ENCODE data around the gene GFRA1.

GFRA1 gene

DNA sequence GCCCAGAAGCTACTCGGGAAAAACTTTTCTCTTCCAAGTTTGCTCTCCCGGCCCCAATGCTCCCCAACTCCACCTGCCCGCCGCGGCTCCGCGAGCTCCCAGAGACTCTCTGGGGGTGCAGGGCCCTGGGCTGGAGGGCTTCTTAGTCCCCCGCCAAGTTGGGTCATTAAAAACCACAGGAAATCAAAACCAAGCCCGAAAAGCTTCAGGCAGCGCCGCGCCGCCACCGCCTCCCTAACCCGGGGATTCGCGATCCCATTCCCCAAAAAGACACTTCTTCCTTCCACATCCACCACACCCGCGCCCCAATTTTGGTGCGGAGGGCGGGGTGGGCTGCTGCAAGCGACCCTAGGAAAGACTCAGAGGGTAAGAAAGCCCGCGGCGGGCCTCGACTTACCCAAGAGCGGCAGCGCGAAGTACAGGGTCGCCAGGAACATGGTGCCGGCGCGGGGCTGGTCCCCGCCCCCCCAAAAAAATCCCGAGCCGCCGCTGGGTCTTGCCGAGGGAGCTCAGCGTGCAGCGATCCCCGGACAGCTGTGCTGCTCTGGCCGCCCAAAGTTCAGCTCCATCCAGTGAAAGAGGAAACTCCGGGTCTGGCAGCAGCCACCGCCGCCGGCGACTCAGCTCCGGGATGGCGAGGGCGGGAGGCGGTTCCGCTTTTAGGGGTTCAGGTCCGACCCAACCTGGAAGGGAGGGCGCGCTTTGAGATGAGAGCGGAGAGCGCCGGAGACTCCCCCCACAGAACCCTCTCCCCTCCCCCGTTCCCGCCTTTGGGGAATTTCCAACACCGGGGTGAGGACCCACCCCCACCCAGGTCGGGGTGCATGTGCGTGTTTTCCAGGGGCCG, 1.2 kb downstream of the GFRA1 start:
- DNase-seq (ENCODE audit: low spot score) = no peak

- no peak for DNase-seq (ENCODE audit: low spot score)
Observed at GRCh38 chr10:116270771-116271592, 2.0 kb downstream of the GFRA1 start.

- DNase-seq (ENCODE audit: low spot score) = no peak
Observed at GRCh38 chr10:116270126-116270770, 2.8 kb downstream of the GFRA1 start.

GRCh38 chr10:116269619-116270018, 3.4 kb downstream of the GFRA1 start:
- no peak for DNase-seq (ENCODE audit: low spot score)

DNA sequence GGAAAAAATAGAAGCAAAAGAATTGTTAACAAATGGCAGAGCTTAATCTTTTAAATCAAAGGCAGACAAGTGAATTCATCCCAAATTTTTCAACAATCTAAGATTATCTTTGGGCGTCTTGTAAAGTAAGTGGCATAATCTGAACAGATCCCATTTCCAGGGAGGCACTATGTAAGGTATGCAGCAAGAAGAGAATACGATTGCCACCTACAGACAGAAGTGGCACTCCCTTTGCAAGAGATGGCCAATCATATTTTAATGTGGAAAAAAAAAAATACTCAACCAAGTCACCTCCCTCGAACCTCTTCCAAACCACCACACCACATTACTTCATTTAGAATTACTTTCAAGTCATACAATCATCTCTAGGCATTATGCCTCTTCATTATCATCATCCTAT, 4.0 kb downstream of the GFRA1 start:
- DNase-seq (ENCODE audit: low spot score) = no peak

DNA sequence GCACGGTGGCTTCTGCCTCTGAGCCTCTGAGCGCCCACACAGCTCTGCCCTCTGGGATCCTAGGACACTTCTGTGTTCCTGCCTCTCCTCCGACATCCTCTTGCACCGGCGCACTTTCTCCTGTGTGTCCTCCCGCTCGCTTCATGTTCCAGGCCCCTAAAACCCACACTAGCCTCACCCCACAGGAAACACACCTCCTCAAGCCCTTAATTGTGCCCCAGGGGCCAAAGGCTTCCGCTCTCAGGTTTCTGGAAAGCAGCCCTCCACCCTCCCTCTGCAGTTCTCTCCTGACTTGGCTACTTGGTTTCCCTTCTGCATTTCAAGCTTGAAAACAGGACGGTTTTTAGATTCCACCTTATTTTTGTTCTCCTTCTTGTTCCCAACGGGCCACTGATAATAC, 7.3 kb downstream of the GFRA1 start:
- no peak for DNase-seq (ENCODE audit: low spot score)

GRCh38 chr10:116263870-116264655, 8.9 kb downstream of the GFRA1 start:
- DNase-seq (ENCODE audit: low spot score) = no peak

GRCh38 chr10:116262678-116263077, 10.3 kb downstream of the GFRA1 start:
- DNase-seq (ENCODE audit: low spot score) = no peak

- DNase-seq (ENCODE audit: low spot score) = no peak
Observed at GRCh38 chr10:116260599-116260998, 12.4 kb downstream of the GFRA1 start.

DNA sequence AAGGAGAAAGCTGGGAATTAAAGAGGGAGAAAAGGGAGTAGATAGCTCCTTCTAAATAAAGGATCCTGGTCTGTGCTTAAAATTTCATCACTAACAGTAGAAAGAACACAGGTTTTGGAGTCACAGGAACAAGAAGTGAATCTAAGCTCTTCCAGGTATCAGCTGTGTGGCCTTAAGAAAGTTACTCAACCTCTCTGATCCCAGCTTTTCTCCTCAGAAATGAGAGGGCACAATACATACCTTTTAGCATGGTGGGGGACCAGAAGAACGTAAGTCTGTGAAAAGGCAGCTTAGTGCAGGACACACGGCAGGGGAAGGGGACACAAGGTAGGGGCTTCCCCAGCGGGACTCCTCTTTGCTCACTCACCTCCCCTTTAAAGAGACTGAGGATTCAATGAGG, 13.4 kb downstream of the GFRA1 start:
- DNase-seq (ENCODE audit: low spot score) = no peak

DNA sequence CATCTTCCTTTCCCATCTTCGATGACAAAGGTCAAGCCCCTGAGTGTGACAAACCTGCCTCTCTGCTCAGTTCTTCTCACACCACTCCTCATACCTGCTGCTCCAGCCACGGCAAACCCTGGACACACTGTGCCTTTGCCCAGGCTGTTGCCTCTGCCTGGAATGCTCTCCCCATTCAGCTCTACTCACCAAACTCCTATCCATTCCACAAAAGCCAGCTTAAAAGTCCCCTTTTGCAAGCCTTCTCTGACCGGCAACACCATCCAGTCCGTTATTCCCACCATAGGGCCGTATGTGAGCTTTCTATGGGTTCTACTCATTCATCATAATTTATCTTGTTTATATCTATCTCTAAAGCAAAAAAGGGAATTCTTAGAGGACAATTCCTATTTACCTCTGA, 15.2 kb downstream of the GFRA1 start:
- no peak for DNase-seq (ENCODE audit: low spot score)

DNA sequence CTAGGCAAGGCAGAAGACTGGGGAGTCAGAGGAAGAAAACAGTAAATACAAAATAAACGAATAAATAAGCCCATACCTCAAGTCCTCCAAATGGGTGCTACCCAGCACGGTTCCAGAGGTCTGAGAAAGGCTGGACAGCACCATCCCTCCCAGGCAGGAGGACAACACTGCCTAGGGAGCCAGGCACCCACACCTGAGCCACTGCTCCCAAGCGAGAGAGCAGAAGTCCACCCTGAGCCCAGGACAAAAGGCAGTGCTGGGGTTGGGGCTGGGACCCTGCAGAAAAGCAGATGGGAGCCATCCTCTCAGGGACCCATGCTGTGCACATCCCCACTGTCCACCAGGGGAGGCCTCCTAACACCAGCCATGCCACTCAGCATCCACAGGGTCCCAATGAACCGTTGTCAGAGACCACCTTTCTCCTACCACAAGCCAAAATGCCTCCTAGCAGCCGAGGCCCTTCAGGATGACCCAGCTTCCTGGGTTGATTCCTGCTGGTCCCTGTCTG, 16.2 kb downstream of the GFRA1 start:
- no peak for DNase-seq (ENCODE audit: low spot score)

- DNase-seq (ENCODE audit: low spot score) = no peak
Observed at GRCh38 chr10:116255886-116256751, 16.9 kb downstream of the GFRA1 start.

GRCh38 chr10:116254422-116255155, 18.4 kb downstream of the GFRA1 start:
- no peak for DNase-seq (ENCODE audit: low spot score)

- no peak for DNase-seq (ENCODE audit: low spot score)
Observed at GRCh38 chr10:116253716-116254115, 19.3 kb downstream of the GFRA1 start.

- DNase-seq (ENCODE audit: low spot score) = no peak
Observed at GRCh38 chr10:116251602-116252395, 21.2 kb downstream of the GFRA1 start.

DNA sequence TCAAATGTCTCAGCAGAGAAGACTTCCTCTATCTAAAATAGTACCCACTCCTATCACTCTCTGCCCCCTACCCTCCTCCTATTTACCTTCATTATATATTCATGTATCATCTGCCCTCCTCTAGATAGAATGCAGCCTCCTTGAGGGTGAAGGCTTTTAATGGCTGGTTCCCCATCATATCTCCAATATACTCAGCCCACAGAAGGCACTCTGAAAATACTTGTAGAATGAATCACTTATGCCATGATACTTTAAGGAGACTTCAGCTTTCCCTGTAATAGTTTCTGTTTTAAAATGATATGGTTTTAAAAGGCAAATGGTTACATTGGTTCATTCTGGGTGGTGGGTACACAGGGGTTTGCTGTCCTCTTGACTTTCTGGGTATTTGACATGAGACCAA, 25.3 kb downstream of the GFRA1 start:
- DNase-seq (ENCODE audit: low spot score) = no peak

- no peak for DNase-seq (ENCODE audit: low spot score)
Observed at GRCh38 chr10:116246263-116246662, 26.7 kb downstream of the GFRA1 start.

DNA sequence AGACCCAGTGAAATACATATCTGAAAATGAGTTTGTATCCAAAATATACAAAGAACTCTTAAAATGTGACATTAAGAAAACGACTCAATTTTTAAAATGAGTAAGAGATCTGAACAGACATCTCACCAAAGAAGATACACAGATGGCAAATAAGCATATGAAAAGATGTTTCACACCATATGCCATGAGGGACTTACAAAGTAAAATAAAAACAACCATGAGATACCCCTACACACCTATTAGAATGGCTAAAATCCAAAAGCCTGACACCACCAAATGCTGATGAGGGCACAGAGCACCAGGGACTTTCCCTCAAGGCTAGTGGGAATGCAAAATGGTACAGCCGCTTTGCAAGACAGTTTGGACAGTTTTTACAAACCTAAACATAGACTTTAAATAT, 27.9 kb downstream of the GFRA1 start:
- no peak for DNase-seq (ENCODE audit: low spot score)

Data from hepatic stellate cell (primary cell).